ENCODE measurements around the gene UBE4A.

The UBE4A gene

GRCh38 chr11:118438314-118438931 lies 79.0 kb downstream of the UBE4A start:
- peak; percentile 77 for DNase-seq

GRCh38 chr11:118439646-118440045 lies 80.2 kb downstream of the UBE4A start:
- no peak for DNase-seq

- DNase-seq = no peak
Measured at GRCh38 chr11:118441770-118442275, 82.4 kb downstream of the UBE4A start.

- no peak for DNase-seq
Measured at GRCh38 chr11:118442301-118442700, 82.9 kb downstream of the UBE4A start.

GRCh38 chr11:118442908-118443589 lies 83.6 kb downstream of the UBE4A start:
- DNase-seq = no peak

- DNase-seq = no peak
Measured at GRCh38 chr11:118443590-118444218, 84.3 kb downstream of the UBE4A start.

- no peak for DNase-seq
Measured at GRCh38 chr11:118447423-118447822, 88.0 kb downstream of the UBE4A start.

- DNase-seq = peak; percentile 28
Measured at GRCh38 chr11:118448294-118448693, 88.9 kb downstream of the UBE4A start.
